ENCODE measurements around the gene TNFAIP2. TPM values are rescaled to one million over a fixed set of nuclear protein-coding genes. Genes with fewer than 3 reads are reported as not detected.

TNFAIP2 gene
- total and polyA plus RNA-seq, 2 experiments from 2014 or later = 0.32 to 1.2 TPM

- no peak overlapping the region for H3K4me3 ChIP-seq
- H3K27me3 ChIP-seq = no peaks in the 10 kb centered on the region
- peaks cover 15% of the 10 kb centered on the region for H3K4me1 ChIP-seq (ENCODE audit: low read depth)
- no peak for TF ChIP-seq CTCF (IDR thresholded peaks at IDR 0.05; ENCODE audit: low read depth, low read length)
- DNase-seq (ENCODE audit: low read depth in 1 of 2, low spot score in 1 of 2) = no peak
- no peaks in the 10 kb centered on the region for H3K36me3 ChIP-seq
- no peaks in the 10 kb centered on the region for H3K9me3 ChIP-seq (ENCODE audit: low read depth)
- no peak overlapping the region for H3K27ac ChIP-seq
These were observed 10.2 kb downstream of the TNFAIP2 start for GRCh38 chr14:103133210-103134140.

- DNase-seq (ENCODE audit: low read depth in 1 of 2, low spot score in 1 of 2) = no peak
These were observed 11.1 kb downstream of the TNFAIP2 start for GRCh38 chr14:103134405-103134804.

GRCh38 chr14:103134919-103135318 is 11.7 kb downstream of the TNFAIP2 start:
- Histone ChIP-seq H3K36me3 (no peaks in the 10 kb centered on the region), H3K27me3 (no peaks in the 10 kb centered on the region), H3K4me3 (no peak overlapping the region), H3K4me1 (ENCODE audit: low read depth) (peaks cover 25% of the 10 kb centered on the region), H3K9me3 (ENCODE audit: low read depth) (no peaks in the 10 kb centered on the region), H3K27ac (no peak overlapping the region)
- TF ChIP-seq CTCF (IDR thresholded peaks at IDR 0.05; ENCODE audit: low read depth, low read length) = no peak
- DNase-seq (ENCODE audit: low read depth in 1 of 2, low spot score in 1 of 2) = no peak

More at GRCh38 chr14:103134405-103134804, 11.1 kb downstream of the TNFAIP2 start:
- Histone ChIP-seq H3K27ac (no peak overlapping the region), H3K9me3 (ENCODE audit: low read depth) (no peaks in the 10 kb centered on the region), H3K4me3 (no peak overlapping the region), H3K27me3 (no peaks in the 10 kb centered on the region), H3K4me1 (ENCODE audit: low read depth) (peaks cover 22% of the 10 kb centered on the region), H3K36me3 (no peaks in the 10 kb centered on the region)
- TF ChIP-seq CTCF (IDR thresholded peaks at IDR 0.05; ENCODE audit: low read depth, low read length) = no peak

- H3K4me3 ChIP-seq = no peak overlapping the region
- H3K4me1 ChIP-seq (ENCODE audit: low read depth) = peaks cover 25% of the 10 kb centered on the region
- no peaks in the 10 kb centered on the region for H3K27me3 ChIP-seq
- H3K27ac ChIP-seq = no peak overlapping the region
- TF ChIP-seq CTCF (IDR thresholded peaks at IDR 0.05; ENCODE audit: low read depth, low read length) = no peak
- no peak for DNase-seq (ENCODE audit: low read depth in 1 of 2, low spot score in 1 of 2)
- no peaks in the 10 kb centered on the region for H3K9me3 ChIP-seq (ENCODE audit: low read depth)
- no peaks in the 10 kb centered on the region for H3K36me3 ChIP-seq
These were observed 12.3 kb downstream of the TNFAIP2 start for GRCh38 chr14:103135333-103136260.

- peak in 1 of 2 donors; percentile 42 for DNase-seq (ENCODE audit: low read depth in 1 of 2, low spot score in 1 of 2)
- no peaks in the 10 kb centered on the region for H3K9me3 ChIP-seq (ENCODE audit: low read depth)
- no peaks in the 10 kb centered on the region for H3K36me3 ChIP-seq
- H3K27me3 ChIP-seq = no peaks in the 10 kb centered on the region
- H3K4me1 ChIP-seq (ENCODE audit: low read depth) = peaks cover 25% of the 10 kb centered on the region
- no peak overlapping the region for H3K27ac ChIP-seq
- TF ChIP-seq CTCF (IDR thresholded peaks at IDR 0.05; ENCODE audit: low read depth, low read length) = no peak
- H3K4me3 ChIP-seq = no peak overlapping the region
These were observed 13.4 kb downstream of the TNFAIP2 start for GRCh38 chr14:103136388-103137271.
